SK-N-SH treated with all-trans-retinoic acid at 6 μM for 48 hours (cell line): Measurements from ENCODE around the gene LMO7.

Experiments
- ATAC-seq: fragments of 200-7000 bp; cut with Tn5 transposase; 3 replicates; pipeline ENCODE4 v1.9.1; 2020; ENCODE audit warnings: mild to moderate bottlenecking, moderate library complexity
- ARNTL ChIP-seq: fragments of 450-650 bp; formaldehyde crosslinking; IDR thresholded peaks from 2 replicates; pipeline ENCODE4 v1.5.0; 2020; ENCODE audit warnings: low read depth, mild to moderate bottlenecking, moderate library complexity, borderline replicate concordance
- BACH2 ChIP-seq: fragments of 250-450 bp; sonication (Bioruptor Pico); IDR thresholded peaks from 2 replicates; pipeline ENCODE4 v1.9.0; 2021; ENCODE audit warnings: mild to moderate bottlenecking, borderline replicate concordance
- CSDC2 ChIP-seq: fragments of 250-450 bp; sonication (Bioruptor Pico); IDR thresholded peaks from 2 replicates; pipeline ENCODE4 v1.5.0; 2020; ENCODE audit warnings: mild to moderate bottlenecking, moderate library complexity
- ESRRG ChIP-seq: fragments of 250-450 bp; sonication (Bioruptor Pico); IDR thresholded peaks from 2 replicates; pipeline ENCODE4 v1.6.1; 2021; ENCODE audit warnings: mild to moderate bottlenecking
- GLIS3 ChIP-seq: fragments of 250-450 bp; sonication (Bioruptor Pico); IDR thresholded peaks from 2 replicates; pipeline ENCODE4 v1.5.0; 2020; ENCODE audit warnings: mild to moderate bottlenecking, moderate library complexity
- ISL1 ChIP-seq: fragments of 250-450 bp; sonication (Bioruptor Pico); IDR thresholded peaks from 2 replicates; pipeline ENCODE4 v2.1.2; 2022; ENCODE audit warnings: mild to moderate bottlenecking, moderate library complexity
- OSR1 ChIP-seq: fragments of 250-450 bp; sonication (Bioruptor Pico); IDR thresholded peaks from 2 replicates; pipeline ENCODE4 v1.8.0; 2022; ENCODE audit warnings: moderate library complexity, mild to moderate bottlenecking, inconsistent platforms
- PPARA ChIP-seq: fragments of 250-450 bp; sonication (Bioruptor Pico); IDR thresholded peaks from 2 replicates; pipeline ENCODE4 v1.5.0; 2020; ENCODE audit warnings: mild to moderate bottlenecking, borderline replicate concordance
- RARB ChIP-seq: fragments of 250-450 bp; sonication (Bioruptor Pico); IDR thresholded peaks from 2 replicates; pipeline ENCODE4 v1.8.0; 2021; ENCODE audit warnings: mild to moderate bottlenecking, moderate library complexity
- SNAI2 ChIP-seq: fragments of 250-450 bp; sonication (Bioruptor Pico); IDR thresholded peaks from 2 replicates; pipeline ENCODE4 v1.5.0; 2020; ENCODE audit warnings: mild to moderate bottlenecking, moderate library complexity
- TCF4 ChIP-seq: fragments of 250-450 bp; sonication (Bioruptor Pico); IDR thresholded peaks from 2 replicates; pipeline ENCODE4 v1.8.0; 2021; ENCODE audit warnings: mild to moderate bottlenecking, moderate library complexity, borderline replicate concordance
- TOX ChIP-seq: fragments of 250-450 bp; sonication (Bioruptor Pico); IDR thresholded peaks from 2 replicates; pipeline ENCODE4 v1.8.0; 2021; ENCODE audit warnings: mild to moderate bottlenecking, moderate library complexity, borderline replicate concordance
- TSHZ2 ChIP-seq: fragments of 250-450 bp; sonication (Bioruptor Pico); IDR thresholded peaks from 2 replicates; pipeline ENCODE4 v1.5.0; 2020; ENCODE audit warnings: mild to moderate bottlenecking, moderate library complexity
- ZC3H10 ChIP-seq: fragments of 250-450 bp; sonication (Bioruptor Pico); IDR thresholded peaks from 2 replicates; pipeline ENCODE4 v1.5.1; 2021; ENCODE audit warnings: mild to moderate bottlenecking, moderate library complexity
- ZFP3 ChIP-seq: fragments of 250-450 bp; sonication (Bioruptor Pico); IDR thresholded peaks from 2 replicates; pipeline ENCODE4 v1.5.0; 2020; ENCODE audit warnings: mild to moderate bottlenecking, moderate library complexity
- ZFP30 ChIP-seq: fragments of 450-650 bp; formaldehyde crosslinking; IDR thresholded peaks from 2 replicates; pipeline ENCODE4 v1.5.0; 2022; ENCODE audit warnings: mild to moderate bottlenecking, moderate library complexity
- ZNF70 ChIP-seq: fragments of 450-650 bp; formaldehyde crosslinking; IDR thresholded peaks from 2 replicates; pipeline ENCODE4 v1.5.0; 2020; ENCODE audit warnings: mild to moderate bottlenecking, moderate library complexity
- ZNF8 ChIP-seq: fragments of 450-650 bp; formaldehyde crosslinking; IDR thresholded peaks from 2 replicates; pipeline ENCODE4 v1.5.0; 2020; ENCODE audit warnings: mild to moderate bottlenecking, moderate library complexity
- TF ChIP-seq, protein P1 (sequence below): fragments of 250-450 bp; sonication (Bioruptor Pico); IDR thresholded peaks from 2 replicates; pipeline ENCODE4 v1.8.0; 2020; ENCODE audit warnings: mild to moderate bottlenecking, moderate library complexity, borderline replicate concordance
- TF ChIP-seq, protein P2 (sequence below): fragments of 250-450 bp; sonication (Bioruptor Pico); IDR thresholded peaks from 2 replicates; pipeline ENCODE4 v1.5.1; 2021; ENCODE audit warnings: mild to moderate bottlenecking, moderate library complexity
- TF ChIP-seq, protein P3 (sequence below): fragments of 250-450 bp; sonication (Bioruptor Pico); IDR thresholded peaks from 2 replicates; pipeline ENCODE4 v1.8.0; 2021; ENCODE audit warnings: low read depth, mild to moderate bottlenecking, moderate library complexity, borderline replicate concordance

Gene LMO7

GRCh38 chr13:75906315-75906714, 270.2 kb downstream of the LMO7 start:
- TF ChIP-seq, protein P1, sequence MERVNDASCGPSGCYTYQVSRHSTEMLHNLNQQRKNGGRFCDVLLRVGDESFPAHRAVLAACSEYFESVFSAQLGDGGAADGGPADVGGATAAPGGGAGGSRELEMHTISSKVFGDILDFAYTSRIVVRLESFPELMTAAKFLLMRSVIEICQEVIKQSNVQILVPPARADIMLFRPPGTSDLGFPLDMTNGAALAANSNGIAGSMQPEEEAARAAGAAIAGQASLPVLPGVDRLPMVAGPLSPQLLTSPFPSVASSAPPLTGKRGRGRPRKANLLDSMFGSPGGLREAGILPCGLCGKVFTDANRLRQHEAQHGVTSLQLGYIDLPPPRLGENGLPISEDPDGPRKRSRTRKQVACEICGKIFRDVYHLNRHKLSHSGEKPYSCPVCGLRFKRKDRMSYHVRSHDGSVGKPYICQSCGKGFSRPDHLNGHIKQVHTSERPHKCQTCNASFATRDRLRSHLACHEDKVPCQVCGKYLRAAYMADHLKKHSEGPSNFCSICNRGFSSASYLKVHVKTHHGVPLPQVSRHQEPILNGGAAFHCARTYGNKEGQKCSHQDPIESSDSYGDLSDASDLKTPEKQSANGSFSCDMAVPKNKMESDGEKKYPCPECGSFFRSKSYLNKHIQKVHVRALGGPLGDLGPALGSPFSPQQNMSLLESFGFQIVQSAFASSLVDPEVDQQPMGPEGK (CRISPR knock-in tag) = no peak
- TF ChIP-seq RARB (no peak), ZNF70 (CRISPR knock-in tag) (no peak), ISL1 (CRISPR knock-in tag) (no peak), PPARA (CRISPR knock-in tag) (no peak), ESRRG (CRISPR knock-in tag) (no peak), OSR1 (CRISPR knock-in tag) (no peak)
- ATAC-seq = no peak

DNA sequence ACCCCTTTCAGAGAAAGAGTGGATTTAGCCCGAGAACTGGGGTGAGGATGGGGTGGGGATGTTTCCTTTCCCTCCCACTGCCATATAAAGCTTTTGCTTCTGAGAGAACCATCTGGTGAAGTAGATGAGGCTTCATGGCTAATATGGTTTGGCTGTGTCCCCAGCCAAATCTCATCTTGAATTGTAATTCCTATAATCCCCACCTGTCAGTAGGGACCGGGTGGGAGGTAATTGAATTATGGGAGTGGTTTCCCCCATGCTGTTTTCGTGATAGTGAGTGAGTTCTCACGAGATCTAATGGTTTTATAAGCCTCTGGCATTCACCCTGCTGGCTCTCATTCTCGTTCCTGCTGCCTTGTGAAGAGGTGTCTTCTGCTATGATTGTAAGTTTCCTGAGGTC, 270.9 kb downstream of the LMO7 start:
- no peak for ATAC-seq
- TF ChIP-seq ZFP3 (CRISPR knock-in tag) (no peak), ZNF70 (CRISPR knock-in tag) (no peak), TSHZ2 (no peak), ZFP30 (CRISPR knock-in tag) (no peak), PPARA (CRISPR knock-in tag) (no peak), GLIS3 (CRISPR knock-in tag) (no peak), TOX (CRISPR knock-in tag) (no peak)
- TF ChIP-seq, all 23 proteins: peak for 0

- TF ChIP-seq, protein P1 (CRISPR knock-in tag) = no peak
- TF ChIP-seq OSR1 (CRISPR knock-in tag) (no peak), ZNF70 (CRISPR knock-in tag) (no peak), ZNF8 (no peak), BACH2 (CRISPR knock-in tag) (no peak), ARNTL (CRISPR knock-in tag) (no peak), RARB (no peak), TOX (CRISPR knock-in tag) (no peak), TSHZ2 (no peak), PPARA (CRISPR knock-in tag) (no peak), ESRRG (CRISPR knock-in tag) (no peak), ZC3H10 (CRISPR knock-in tag) (no peak), SNAI2 (CRISPR knock-in tag) (no peak), TCF4 (CRISPR knock-in tag) (no peak), GLIS3 (CRISPR knock-in tag) (no peak), ZFP30 (CRISPR knock-in tag) (no peak), CSDC2 (CRISPR knock-in tag) (no peak)
- TF ChIP-seq, protein P2, sequence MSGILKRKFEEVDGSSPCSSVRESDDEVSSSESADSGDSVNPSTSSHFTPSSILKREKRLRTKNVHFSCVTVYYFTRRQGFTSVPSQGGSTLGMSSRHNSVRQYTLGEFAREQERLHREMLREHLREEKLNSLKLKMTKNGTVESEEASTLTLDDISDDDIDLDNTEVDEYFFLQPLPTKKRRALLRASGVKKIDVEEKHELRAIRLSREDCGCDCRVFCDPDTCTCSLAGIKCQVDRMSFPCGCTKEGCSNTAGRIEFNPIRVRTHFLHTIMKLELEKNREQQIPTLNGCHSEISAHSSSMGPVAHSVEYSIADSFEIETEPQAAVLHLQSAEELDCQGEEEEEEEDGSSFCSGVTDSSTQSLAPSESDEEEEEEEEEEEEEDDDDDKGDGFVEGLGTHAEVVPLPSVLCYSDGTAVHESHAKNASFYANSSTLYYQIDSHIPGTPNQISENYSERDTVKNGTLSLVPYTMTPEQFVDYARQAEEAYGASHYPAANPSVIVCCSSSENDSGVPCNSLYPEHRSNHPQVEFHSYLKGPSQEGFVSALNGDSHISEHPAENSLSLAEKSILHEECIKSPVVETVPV (CRISPR knock-in tag) = no peak
- TF ChIP-seq, protein P3, sequence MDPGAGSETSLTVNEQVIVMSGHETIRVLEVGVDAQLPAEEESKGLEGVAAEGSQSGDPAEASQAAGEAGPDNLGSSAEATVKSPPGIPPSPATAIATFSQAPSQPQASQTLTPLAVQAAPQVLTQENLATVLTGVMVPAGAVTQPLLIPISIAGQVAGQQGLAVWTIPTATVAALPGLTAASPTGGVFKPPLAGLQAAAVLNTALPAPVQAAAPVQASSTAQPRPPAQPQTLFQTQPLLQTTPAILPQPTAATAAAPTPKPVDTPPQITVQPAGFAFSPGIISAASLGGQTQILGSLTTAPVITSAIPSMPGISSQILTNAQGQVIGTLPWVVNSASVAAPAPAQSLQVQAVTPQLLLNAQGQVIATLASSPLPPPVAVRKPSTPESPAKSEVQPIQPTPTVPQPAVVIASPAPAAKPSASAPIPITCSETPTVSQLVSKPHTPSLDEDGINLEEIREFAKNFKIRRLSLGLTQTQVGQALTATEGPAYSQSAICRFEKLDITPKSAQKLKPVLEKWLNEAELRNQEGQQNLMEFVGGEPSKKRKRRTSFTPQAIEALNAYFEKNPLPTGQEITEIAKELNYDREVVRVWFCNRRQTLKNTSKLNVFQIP = no peak
- TF ChIP-seq, all 23 proteins: peak for 0
- ATAC-seq = no peak
These were observed 272.0 kb downstream of the LMO7 start for GRCh38 chr13:75908141-75908540.
